RWPE1 (cell line): ENCODE measurements around the gene NENF.

Experiments used
- CTCF ChIA-PET: fragments of 350-600 bp; sonication (Branson Sonifier 250); formaldehyde crosslinking; extraction: SDS; loops from one replicate; lab custom pipeline; 2021; lab: Yijun Ruan, JAX
- POLR2A ChIA-PET: fragments of 400-600 bp; formaldehyde crosslinking; extraction: SDS; loops from one replicate; lab custom pipeline; 2020; ENCODE audit warnings: antibody characterized with exemption; ENCODE audit not compliant: low non-redundant PET; lab: Yijun Ruan, JAX
- DNase-seq: peaks from one replicate; pipeline ENCODE4 v3.0.0; 2012; ENCODE audit warnings: low spot score
- H3K27ac ChIP-seq: fragments of 450-650 bp; 2 replicates; pipeline ENCODE4 v1.5.1; 2017
- TF ChIP-seq, protein P1 (sequence below): fragments of 450-650 bp; conservative IDR thresholded peaks from 2 replicates; pipeline ENCODE4 v1.5.1; 2017; ENCODE audit warnings: low read depth, mild to moderate bottlenecking

Gene NENF

DNA sequence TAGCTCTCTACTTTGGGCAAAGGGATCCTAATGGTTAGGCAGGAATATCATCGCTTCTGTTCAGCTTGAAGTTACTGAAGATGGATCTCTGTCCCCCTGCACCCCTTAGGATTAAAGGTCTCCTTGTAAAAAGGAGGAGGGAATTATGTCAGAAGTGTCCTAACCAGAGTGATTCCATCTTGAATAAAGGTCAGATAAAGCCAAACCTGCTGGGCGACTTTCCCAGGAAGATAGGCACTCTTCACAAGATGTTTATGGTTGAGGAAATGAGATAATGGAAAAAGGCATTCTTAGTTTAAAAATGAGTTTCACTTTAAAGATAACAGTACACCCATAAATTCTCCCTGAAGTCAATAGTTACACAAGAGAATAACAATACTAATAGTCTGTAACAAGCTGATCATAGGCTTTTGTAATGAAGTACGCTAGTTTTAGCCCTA, 1.7 kb upstream of the NENF start:
- DNase-seq, result no peak

DNA sequence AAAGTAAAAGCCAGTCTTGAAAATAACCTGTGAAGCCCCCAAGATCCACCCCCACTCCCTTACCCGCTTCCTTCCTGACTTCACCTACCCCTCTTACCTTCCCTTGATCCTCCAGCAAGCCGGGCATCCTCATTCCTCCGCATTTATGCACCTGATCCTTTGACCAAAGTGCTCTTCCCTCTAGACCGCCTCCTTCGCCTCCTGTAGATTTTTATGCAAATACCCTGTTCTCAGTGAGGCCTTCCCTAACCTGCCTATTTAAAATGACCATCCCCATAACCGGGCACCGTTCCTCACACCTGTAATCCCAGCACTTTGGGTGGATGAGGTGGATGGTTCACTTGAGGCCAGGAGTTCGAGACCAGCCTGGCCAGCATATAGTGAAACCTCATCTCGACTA, 1.1 kb upstream of the NENF start:
- TF ChIP-seq, protein P1, sequence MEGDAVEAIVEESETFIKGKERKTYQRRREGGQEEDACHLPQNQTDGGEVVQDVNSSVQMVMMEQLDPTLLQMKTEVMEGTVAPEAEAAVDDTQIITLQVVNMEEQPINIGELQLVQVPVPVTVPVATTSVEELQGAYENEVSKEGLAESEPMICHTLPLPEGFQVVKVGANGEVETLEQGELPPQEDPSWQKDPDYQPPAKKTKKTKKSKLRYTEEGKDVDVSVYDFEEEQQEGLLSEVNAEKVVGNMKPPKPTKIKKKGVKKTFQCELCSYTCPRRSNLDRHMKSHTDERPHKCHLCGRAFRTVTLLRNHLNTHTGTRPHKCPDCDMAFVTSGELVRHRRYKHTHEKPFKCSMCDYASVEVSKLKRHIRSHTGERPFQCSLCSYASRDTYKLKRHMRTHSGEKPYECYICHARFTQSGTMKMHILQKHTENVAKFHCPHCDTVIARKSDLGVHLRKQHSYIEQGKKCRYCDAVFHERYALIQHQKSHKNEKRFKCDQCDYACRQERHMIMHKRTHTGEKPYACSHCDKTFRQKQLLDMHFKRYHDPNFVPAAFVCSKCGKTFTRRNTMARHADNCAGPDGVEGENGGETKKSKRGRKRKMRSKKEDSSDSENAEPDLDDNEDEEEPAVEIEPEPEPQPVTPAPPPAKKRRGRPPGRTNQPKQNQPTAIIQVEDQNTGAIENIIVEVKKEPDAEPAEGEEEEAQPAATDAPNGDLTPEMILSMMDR, result no peak
- ChIA-PET CTCF (no interaction called here), POLR2A (no interaction called here)
- DNase-seq, result no peak
- H3K27ac ChIP-seq, result no peak overlapping the region

More for the DNA sequence above, 1.7 kb upstream of the NENF start:
- TF ChIP-seq, protein P1, result no peak
- no peak overlapping the region for H3K27ac ChIP-seq
- ChIA-PET CTCF (no interaction called here), POLR2A (no interaction called here)

DNA sequence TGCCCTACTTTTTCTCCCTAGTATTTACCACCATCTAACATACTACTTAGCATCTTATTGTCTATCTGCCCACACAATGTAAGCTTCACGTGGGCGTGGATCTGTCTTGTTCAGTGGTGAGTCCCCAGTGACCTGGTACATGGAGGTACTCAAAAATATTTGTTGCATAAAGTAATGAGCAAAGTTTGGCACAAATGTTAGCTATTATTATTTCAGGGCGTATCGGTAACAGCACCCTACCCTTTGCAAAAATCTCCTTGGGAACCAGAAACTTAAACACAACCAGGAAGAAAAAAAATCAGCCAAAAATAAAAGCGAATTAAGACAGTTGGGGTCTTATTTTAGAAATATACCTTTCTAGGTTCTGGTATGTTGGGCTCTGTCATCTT, 454 bp upstream of the NENF start:
- DNase-seq, result no peak
- ChIA-PET CTCF (interaction anchor here (0.7 to 1.3 kb wide), 2 partner anchors 361 to 685 kb away, joined by 3 to 4 read pairs; no protein-coding TSS in a partner anchor), POLR2A (interaction anchor here (0.5 kb wide), 1 partner anchor 118 kb away, joined by 4 read pairs; no protein-coding TSS in a partner anchor)
- peak overlapping the region; percentile 71 for H3K27ac ChIP-seq
- TF ChIP-seq, protein P1, result no peak

DNA sequence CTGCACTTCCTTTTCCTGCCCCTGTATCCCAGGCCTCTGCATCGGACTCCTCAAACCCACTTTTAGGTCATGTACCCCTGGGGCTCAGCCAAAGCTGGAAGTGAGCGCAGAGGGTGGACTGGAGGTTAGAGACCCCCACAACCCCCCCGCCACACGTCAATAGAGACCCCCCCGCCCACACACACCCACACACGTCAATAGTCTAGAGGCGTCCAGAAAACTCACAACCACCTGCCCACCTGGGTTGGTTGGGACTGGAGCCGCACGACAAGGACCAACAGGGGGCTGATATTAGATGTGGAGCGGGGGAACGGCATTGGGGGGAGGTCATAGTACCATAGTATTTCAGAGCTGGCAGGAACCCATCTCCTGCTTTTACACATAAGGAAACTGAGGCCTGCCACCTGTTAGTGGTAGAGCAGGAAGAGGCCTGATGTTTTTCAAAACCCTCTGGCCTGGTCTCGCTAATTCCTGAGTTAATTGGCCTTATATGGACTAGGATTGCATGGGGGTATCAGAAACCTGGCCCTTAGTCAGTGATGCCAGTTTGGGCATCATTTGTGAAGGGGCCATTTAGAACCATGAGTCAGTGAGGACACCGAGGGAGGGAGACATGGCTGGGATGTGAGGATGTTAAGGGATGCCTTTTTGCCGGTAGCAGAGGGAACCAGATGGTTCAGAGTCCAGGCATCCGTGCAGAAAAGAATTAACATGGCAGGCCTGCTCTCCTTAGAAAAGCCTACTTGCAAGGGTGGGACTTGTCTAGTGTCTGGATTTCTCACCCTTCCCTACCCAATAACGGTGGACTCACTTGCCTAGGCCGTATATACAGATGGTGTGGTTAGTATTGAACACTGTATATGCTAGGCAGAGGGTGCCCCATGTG, 1.1 kb downstream of the NENF start:
- ChIA-PET CTCF (interaction anchor here (1.3 kb wide), 1 partner anchor 363 kb away, joined by 4 read pairs; no protein-coding TSS in a partner anchor), POLR2A (no interaction called here)
- TF ChIP-seq, protein P1, result no peak
- peak overlapping the region; percentile 71 for H3K27ac ChIP-seq
- DNase-seq, result no peak

DNA sequence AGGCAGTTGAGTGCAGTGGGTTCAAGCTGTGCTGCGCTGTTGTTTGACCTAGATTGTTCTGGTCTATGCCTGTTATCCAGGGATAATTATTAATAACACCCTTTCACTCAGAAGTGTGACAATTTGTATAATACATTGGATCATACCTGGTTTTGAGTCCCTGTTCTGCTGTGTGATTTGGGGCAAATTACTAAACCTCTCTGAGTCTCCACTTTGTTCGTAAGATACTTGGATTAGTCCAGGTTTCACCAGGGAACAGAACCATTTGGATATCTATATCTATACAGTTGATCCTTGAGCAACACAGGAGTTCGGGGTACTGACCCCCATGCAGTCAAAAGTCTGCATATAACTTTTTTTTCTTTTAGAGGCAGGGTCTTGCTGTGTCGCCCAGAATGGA, 2.3 kb downstream of the NENF start:
- DNase-seq, result no peak
- POLR2A ChIA-PET, result no interaction called here
- TF ChIP-seq, protein P1, result no peak
- CTCF ChIA-PET, result no interaction called here
- H3K27ac ChIP-seq, result no peak overlapping the region

DNA sequence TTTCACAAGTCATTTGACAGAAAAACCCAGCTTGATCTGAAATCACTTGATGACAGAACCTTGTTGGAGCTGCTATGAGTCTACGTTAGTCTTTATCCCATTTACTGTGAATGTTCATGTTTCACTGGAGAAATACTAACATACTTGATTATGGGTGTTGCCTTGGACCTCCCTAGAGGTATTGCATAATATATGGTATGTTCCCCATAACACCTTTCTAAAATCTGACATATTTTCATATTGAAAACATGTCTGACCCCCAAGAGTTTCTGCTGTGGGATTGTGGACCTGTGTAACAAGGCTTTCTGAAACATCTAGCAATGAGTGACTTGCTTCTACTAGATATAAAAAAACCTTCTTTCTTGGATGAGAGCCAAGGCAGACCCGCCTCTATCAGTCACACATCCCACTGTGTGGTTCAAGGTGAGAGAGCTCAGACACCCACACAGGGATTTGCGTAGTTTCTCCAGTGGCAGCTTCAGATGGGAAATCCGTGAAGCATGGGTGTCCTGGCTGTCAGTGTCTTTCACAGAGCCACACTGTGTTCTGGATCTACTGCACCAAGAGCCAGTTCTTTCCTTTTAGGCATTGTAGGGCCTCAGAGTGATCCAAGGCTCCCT, 4.6 kb downstream of the NENF start:
- H3K27ac ChIP-seq, result 0 out of 2 replicates have a peak overlapping the region, but pooled peaks have one; percentile 17
- CTCF ChIA-PET, result interaction anchor here (0.6 to 1.2 kb wide), 2 partner anchors 18 to 756 kb away, joined by 4 read pairs; no protein-coding TSS in a partner anchor
- POLR2A ChIA-PET, result no interaction called here
- TF ChIP-seq, protein P1, result no peak
- DNase-seq, result no peak
